ENCODE results near the gene KDF1.
"Not testable (repeated sequence)": the region's sequence is repeated elsewhere in the genome, so short reads cannot be mapped to it uniquely, and the experiment has no call there.

Gene KDF1

DNA sequence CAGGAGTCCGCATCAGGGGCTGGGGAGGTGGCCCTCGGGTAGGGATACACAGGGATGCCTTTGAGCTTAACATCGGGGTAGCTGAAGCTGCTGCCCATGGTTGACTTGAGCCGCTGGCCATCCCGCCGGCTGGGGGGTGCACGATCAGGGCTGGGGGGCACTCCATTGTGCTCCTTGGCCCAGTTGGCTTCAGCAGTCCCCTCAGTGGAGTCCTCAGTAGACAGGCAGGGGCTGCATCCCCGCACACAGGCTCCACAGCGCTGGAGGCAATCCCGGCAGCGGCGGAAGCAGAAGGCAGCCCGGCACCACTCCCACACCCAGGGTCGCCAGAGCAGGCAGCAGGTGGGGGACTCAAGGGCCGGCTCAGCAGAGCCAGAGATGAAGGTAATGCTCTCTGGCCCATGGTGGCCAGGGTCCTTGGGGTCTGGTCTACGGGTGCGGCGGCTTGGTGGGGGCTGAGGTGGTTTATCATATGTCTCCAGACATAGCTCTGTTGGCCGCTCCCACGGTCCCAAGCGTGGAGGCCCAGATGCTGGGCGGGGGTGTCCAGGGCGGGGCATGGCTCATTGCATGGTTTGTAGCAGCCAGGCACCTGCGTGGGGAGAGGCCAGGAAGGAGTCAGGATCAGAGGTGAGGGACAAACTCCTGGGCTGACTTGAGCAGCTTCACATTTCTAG is 8.3 kb downstream of the KDF1 start:
- DNase-seq, result no peak

DNA sequence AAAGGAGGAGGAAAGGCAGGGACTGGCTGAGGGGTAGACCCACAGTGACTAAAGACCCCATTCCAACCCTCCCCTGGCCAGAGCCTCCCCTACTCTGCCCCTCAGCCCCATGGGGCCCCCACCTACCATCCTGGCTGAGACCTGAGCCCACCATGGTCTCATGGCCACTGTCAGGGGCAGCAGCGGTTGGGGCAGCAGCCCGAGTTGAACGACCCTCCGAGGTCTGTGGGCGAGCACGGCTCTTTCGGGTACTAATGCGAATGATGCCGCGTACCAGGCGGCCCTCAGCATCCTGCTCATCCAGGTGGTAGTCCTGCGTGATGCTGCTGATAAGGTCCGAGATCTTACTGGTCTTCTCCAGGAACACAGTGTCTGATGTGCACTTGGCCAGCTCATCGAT is 9.1 kb downstream of the KDF1 start:
- no peak for DNase-seq

DNA sequence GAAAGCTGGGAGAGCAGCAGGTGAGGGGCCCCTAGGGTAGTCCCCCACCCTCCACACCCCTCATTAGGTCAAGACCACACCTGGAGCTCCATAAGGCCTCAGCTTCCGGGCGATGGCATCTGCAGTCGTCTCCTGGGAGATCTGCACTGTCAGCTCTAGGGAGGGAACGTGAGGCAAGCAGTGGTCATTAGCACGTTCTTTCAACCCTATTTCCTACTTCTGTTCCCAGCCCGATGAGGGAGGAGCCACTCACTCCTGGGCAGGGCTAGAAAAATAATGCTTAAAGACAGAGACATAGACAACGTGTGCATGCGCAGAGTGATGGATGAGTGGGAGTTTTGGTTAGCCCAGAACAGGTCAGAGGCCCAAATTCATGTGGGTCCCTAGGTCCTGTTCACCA is 9.7 kb downstream of the KDF1 start:
- no peak for DNase-seq

DNA sequence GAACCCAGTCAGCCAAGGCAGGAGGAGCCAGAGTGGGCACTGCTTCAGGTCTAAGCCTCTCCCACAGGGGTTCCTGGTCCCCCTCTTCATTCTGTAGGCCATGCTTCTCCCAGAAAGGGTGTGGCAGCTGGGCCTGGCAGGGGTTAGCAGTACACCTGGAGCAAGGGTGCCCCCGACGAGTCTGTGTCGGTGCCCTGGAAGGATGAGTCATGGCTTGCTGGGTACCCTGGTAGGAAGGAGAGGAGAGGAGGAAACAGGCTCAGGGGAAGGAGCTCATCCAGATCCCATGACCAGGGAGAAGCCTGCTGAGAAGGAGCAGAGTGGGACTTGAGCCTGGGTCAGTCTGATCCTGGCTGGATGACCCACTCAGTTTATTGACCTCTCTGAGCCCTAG is 10.3 kb downstream of the KDF1 start:
- DNase-seq, result no peak

DNA sequence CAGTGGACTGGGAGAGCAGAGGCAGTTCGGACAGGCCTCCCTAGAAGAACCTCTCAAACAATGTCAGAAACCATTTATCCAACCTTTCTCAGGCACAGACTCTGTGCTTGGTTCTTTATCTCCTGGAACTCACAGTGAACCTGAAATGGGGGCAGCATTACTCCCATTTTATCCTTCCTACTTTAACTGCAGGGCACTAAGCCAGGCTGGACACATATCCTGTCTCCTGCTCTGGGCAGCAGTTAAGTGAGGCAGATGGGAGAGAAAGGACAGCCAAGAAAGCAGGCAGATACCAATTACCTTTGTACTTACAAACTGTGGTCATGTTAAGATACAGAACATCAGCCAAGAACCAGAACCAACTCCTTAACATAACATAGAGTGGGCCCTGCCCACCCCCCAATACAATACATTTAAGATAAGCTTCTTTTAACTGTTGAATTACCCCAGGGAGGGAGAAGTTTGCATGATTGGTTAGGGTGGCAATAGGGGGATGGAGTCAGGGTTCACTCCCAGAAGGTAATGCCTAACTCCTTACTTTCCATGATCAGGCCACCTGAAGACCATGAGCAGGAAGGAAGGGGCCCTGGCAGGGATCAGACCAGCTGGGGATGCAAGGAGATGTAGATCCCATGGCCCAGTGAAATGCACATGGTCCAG is 10.9 kb downstream of the KDF1 start:
- no peak for DNase-seq

DNA sequence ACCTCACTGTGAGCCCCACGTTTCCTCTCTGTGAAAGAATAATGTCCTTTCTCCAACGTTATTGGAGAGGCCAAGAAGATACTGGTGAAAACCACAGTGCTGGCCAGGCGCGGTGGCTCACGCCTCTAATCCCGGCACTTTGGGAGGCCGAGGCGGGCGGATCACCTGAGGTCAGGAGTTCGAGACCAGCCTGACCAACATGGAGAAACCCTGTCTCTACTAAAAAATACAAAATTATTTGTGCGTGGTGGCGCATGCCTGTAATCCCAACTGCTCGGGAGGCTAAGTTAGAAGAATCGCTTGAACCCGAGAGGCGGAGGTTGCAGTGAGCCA is 11.6 kb downstream of the KDF1 start:
- DNase-seq, result not testable (repeated sequence)

DNA sequence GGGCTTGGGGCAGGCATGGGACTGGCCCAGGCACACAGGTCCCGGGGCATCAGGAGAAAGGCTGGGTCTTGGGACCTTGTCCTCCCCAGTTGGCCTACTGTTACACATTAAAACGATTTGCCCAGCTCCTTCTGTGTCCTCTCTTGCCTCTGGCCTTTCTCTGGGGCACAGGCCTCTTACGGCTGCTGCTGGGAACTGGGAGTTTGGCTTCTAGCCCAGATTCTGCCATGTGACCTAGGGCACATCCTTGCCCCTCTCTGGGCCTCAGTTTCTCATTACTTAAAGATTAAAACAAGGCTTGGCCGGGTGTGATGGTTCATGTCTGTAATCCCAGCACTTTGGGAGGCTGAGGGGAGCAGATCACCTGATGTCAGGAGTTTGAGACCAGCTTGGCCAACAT is 14.0 kb downstream of the KDF1 start:
- no peak for DNase-seq

DNA sequence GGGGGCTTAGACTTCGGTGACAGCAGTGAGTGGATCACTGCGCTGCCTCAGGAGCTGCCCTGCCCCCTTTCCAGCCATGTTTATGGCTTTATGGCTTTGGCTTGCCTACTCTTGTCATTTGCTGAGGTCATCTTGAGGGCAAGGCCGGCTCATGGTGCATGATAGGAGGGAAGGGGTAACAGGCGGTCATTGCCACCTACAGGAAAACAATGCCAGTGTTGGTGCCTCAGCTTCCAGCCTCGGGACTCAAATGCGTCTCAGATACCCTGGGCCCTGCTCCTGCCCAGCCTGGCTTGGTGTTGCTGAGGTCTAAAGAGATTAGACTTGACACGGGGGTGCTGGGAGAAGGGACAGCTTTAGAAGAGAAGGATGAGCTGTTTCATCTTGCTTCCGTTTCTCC is 14.5 kb downstream of the KDF1 start:
- DNase-seq, result no peak

DNA sequence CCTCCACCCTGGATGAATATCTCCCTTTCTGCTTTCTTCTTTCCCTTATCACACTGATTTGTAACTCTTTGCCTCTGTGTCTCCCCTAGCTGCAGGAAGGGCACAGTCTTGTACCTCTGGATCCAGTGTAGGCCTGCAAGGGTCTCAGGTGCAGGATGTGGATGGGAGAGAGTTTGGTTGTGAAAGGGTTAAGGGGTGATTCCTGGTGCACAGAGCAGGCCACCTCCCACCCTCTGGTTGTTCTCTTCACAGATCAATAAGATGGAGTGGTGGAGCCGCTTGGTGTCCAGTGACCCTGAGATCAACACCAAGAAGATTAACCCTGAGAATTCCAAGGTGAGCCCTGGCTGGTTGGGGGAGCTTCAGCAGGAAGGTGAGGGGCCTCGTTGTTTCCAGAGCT is 15.1 kb downstream of the KDF1 start:
- DNase-seq, result no peak

DNA sequence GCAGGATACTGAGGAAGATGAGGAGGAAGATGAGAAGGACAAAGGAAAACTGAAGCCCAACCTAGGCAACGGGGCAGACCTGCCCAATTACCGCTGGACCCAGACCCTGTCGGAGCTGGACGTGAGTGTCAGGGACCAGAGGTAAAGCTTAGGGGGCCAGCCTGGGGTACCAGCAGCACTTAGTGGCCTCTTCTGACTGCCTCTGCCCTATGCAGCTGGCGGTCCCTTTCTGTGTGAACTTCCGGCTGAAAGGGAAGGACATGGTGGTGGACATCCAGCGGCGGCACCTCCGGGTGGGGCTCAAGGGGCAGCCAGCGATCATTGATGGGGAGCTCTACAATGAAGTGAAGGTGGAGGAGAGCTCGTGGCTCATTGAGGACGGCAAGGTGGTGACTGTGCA is 17.6 kb downstream of the KDF1 start:
- DNase-seq, result no peak

DNA sequence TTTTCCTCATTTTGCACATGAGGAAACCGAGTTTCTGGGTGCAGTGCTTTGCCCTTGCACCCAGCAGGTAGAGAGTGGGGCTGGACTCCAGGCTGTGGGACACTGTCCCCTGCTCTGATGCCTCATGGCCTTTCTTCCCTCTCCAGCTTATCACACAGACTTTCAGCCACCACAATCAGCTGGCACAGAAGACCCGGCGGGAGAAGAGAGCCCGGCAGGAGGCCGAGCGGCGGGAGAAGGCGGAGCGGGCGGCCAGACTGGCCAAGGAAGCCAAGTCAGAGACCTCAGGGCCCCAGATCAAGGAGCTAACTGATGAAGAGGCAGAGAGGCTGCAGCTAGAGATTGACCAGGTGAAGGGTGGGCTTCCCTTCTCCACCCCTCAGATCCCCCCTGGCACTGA is 19.0 kb downstream of the KDF1 start:
- no peak for DNase-seq

DNA sequence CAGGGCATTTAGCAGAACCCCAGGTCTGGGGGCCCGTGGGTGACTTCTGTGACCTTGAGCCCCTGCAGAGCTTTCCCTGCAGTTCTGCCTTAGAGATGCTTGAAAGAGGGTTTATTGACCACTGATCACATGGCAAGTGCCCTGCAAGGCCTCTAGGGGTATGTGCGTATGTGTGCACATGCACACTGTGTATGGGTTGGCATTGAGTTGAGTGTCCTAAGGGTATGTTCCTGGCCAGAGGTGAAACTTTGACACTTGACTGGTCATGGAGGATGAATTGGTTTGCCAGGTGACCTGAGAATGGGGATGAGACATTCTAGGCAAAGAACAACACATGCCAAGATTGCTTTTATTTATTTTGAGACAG is 21.6 kb downstream of the KDF1 start:
- DNase-seq, result no peak

DNA sequence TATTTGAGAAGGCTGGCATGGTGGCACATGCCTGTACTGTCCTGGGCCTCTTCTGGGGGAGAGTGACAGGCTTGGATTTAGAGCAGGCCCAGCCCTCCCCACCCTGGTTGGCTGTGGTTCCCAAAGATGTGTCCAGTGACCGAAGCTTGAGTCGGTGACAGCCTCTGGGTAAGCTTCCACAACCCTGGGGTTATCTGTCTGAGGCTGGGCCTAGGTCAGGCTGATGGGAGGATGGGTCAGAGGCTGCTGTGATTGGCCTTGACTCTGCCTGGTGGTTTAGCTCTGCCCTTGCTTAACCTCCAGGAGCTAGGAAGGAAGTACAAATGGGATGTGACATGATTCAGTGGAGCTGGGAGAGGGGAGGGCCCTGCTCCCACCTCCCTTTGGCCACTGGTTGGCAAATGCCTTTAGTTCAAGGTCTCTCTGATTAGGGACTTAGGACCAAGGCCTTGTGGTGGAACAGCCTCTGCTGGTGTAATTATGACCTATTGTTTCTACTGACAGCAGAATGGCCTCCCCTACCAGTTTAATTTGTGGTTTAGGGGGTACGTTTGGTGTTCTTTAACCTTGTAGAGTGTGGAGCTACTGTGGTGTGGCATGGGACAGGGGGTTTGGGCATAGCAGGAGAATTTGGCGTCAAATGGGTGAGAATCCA is 22.1 kb downstream of the KDF1 start:
- DNase-seq, result no peak

DNA sequence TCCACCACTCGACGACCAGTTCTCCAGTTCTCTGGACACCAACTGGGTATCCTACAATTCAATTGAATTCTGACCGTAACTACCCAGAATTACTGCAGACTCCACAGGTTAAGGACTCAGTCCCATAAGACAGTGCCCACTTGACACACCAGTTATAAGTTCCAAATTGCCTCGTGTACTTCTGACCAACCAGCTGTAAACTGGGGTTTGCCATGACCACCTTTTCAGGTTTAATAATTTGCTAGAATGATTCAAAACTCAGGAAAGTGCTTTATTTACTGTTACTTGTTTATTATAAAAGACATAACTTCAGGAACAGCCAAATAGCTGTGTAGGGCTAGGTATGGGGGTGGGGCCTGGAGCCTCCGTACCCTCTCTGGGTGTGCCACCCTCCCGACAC is 23.4 kb downstream of the KDF1 start:
- DNase-seq, result no peak

DNA sequence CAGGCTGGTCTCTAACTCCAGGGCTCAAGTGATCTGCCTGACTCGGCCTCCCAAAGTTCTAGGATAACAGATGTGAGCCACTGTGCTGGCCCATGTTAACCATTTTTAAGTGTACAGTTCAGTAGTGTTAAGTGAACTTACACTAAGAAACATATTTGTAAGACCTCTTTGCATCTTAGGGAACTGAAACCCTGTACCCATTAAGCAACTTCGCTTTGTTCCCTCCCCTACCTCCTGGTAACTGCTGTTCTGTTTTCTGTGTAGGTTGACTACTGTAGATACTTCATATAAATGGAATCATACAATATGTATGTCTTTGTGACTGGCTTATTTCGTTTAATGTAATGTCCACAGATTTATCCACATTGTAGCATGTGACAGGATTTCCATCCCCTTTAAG is 27.7 kb downstream of the KDF1 start:
- DNase-seq, result no peak

DNA sequence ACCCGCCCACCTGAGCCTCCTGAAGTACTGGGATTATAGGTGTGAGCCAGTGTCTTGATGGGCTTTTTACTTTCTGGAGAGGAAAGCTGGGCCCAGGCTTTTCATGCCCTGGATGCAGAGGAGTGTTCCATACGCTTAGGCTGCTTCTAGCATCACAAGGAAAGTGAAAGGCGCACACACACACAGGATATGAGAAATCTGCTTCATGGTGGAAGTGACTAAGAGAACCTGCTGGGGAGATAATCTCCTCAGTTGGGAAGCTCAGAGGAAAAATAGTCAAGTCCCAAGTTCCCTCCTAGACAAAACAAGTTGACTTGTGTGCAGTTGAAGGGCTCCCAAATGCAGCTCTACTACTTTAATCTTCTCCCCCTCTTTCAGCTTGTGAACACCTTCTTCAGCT is 36.6 kb downstream of the KDF1 start:
- DNase-seq, result peak; percentile 29

DNA sequence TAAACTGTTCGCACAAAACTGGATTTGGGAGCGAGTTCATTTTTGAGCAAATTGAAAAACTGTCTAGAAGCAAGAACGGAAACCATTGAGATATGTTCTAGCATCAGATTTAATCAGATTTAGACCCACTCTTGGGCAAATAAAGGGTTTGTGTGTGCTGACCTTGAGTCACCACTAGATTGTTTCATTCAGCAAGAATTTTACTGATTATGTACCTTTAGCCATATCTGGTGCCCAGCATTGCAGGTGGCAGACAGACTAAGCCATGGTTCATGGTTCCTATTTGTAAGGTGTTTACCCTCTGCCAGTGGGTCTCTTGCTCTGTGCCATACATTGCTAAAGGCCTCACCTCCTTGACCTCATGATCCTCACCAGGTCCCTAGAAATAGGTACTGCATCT is 37.4 kb downstream of the KDF1 start:
- DNase-seq, result no peak

DNA sequence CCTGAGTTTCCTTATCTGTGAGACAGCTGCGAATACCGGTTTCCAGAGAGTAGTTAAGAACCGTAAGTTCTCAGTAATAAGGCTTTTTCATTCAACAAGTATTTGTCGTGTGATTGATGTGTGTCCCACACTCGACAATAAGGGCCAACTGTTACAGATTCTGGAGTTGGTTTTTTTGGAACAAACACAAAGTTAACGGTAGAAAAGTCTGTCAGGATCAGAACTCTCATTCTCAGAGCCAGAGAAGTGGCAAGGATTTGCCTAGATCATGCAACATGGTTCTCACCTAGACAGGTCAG is 37.9 kb downstream of the KDF1 start:
- no peak for DNase-seq

DNA sequence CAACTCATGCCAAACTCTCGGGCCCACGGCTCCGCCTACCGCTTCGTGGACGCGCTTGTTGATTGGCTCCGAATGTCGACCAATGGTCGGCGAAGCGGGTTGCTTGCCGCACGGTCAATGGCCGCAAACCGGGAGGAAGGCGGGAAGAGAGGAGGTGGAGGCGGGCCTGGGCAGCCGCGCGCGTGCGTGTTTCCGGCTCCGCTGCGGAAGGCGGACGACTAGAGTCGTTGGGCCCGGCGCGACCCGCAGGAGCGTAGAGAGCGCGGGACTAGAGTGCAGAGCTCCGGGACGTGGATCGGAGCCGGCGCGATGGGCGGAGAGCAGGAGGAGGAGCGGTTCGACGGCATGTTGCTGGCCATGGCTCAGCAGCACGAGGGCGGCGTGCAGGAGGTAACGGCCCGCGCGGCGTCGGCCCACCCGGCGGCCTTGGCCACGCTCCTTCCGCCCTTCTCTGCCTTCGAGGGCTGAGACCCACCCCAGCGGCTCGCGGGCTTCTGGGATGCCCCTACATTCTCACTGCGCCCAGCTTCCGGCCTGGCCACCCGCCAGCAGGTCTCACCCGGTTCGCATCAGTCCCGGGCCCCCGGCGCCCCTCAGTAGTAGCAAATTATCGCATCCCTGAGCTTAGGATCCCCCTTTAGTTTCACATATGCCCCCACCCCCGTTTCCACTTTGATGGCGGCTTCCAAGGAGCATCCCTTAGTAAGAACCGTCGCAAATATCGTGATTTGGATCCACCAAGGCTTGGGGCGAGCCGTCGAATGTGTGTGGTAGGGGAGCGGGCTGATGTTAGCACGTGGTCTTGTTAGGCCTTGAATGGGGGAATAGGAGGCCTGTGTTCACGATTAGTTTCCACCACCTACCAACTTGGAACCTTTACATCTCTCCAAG is 38.5 kb downstream of the KDF1 start, which contains the start of gene NUDC:
Gene NUDC (plus strand): TSS at position 204 of the 891 bp plus-strand sequence. CDS start 106 bp downstream, at position 310.
- peak; percentile 97 for DNase-seq

DNA sequence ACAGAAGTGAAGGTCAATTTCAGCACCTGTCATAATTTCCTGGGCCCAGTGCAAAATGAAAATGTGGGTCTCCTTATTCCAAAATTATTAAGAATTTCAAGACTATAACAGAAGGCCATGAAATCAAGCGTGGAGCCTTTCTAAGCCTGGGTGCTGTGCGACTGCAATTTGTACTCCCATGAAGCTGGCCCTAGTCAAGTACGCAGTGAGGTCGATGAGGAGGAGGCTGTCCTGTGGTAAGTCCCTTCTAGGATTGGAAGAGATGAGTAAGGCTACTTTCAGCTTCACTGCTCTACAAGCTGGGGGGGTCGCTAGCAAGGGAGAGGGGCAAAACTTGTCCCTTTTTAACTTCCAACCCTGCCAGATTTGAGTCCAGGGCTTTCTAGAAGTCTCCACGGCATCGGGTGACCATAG is 39.1 kb downstream of the KDF1 start:
- no peak for DNase-seq

DNA sequence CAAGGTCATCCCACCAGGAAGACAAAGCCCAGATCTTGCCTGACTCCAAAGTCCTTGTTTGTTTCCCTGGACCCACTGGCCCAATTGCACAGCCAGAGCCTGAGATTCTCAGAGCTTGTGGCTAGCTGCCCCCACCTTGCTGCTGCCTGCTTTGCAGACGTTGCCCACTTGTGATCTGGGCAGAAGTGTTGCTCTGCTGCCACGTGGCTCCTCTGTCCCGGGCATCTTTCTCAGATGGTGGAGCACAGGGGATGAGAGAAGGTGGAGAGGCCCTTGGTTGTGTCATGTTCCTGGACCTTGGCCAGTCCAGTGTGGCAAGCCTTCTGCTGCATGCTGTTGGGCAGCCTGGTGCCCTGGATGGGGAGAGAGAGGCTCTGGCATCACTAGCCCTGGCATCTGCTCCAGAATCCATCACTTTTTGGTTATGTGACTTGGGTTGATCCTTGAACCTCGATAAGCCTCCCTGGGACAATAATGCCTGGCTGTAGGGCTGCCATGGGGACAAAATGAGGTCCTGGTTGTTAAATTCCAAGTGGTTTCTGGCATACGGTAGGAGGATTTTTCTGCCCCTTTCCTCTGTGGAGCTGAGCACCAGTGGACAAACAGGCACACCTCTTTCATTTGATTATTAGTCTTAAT is 44.9 kb downstream of the KDF1 start:
- no peak for DNase-seq

DNA sequence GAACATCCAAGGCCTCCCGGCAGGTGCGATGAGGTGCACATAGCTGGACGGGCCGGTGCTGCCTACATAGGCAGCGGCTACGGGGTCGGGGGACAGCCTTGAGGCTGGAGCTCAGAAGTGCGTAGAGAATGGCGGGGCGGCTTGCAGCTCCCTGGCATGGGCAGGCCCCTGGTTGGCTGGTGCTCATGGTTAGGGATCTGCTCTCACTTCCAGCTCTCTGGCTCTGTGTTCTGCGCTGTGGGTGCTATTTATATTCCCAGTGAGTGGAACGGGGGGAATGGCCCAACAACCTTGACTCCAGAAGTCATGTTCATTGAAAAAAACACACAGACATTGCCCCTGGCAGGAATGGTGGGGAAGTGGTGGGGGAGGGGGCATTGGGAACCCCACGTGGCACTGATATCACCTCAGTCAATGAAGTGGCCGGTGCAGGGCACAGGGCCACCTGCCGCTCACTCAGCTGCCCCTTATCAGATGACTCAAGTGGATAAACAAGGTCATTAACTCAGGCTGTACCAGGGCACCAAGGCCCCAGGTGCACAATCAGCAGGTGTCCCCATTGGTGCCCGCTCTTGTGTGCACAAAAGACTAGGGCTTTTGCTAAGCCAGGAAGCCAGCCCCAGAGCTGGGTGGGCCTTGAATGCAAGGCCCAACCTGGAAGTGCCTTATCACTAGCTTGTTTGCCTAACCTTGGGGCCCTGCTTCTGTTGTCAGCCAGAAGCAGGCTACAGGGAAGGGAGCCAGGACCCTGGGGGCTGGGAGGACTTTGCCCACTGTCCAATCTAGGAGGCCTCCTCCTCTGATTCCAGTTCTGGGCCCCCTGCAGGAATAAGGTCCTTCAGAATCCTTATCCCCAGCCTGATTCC is 46.3 kb downstream of the KDF1 start, which contains the start of gene NR0B2:
Gene NR0B2 (minus strand): TSS at position 222 of the 866 bp plus-strand sequence. CDS start 35 bp downstream, at position 187.
- no peak for DNase-seq

All from stimulated activated CD8-positive, alpha-beta memory T cell treated with anti-CD3 and anti-CD28 coated beads, Interleukin-4, amount 100 ng/mL, for 48 hours (primary cell).